Stomach (tissue), 9 donors: Measurements from ENCODE around the gene LRMDA. TPM values are rescaled to one million over a fixed set of nuclear protein-coding genes. Genes with fewer than 3 reads are reported as not detected.

ENCODE experiments used
- DNase-seq, 2 donors: peaks; one replicate each; pipeline versions ENCODE4 v3.0.0 to v3.0.0-alpha.2; 2013 to 2019
- H3K27ac ChIP-seq, 5 donors: fragments of 200-600 bp in 4 of 5; sonication (generic) in 4 of 5; one replicate each; pipeline ENCODE4 v1.5.1; 2013 to 2019; ENCODE audit warnings: mild to moderate bottlenecking in 1 of 5, moderate library complexity in 1 of 5
- H3K27me3 ChIP-seq, 3 donors: fragments of 200-600 bp; sonication (generic); one replicate each; pipeline ENCODE4 v1.5.1; 2017 to 2019; ENCODE audit warnings: mixed run types in 1 of 3
- H3K36me3 ChIP-seq, 4 donors: fragments of 200-600 bp; sonication (generic); 1 replicate in 3 of 4; 2 replicates in 1 of 4; pipeline ENCODE4 v1.5.1; 2016 to 2019
- H3K4me1 ChIP-seq, 4 donors: fragments of 200-600 bp; sonication (generic); one replicate each; pipeline ENCODE4 v1.5.1; 2016 to 2019
- H3K4me3 ChIP-seq, 4 donors: fragments of 200-600 bp; sonication (generic) in 3 of 4; one replicate each; pipeline ENCODE4 v1.5.1; 2016 to 2019; ENCODE audit warnings: mild to moderate bottlenecking in 1 of 4
- H3K9me3 ChIP-seq, 4 donors: fragments of 200-600 bp; sonication (generic); one replicate each; pipeline ENCODE4 v1.5.1; 2016 to 2019
- EP300 ChIP-seq: sonication (generic); formaldehyde crosslinking; IDR thresholded peaks from one replicate; pipeline ENCODE4 v1.6.1; 2017; ENCODE audit warnings: antibody characterized with exemption
- POLR2A ChIP-seq, 4 donors: fragments of 450-650 bp; IDR thresholded peaks; one replicate each; pipeline ENCODE4 v1.6.1; 2016; ENCODE audit warnings: antibody characterized with exemption in 4 of 4, control low read depth in 2 of 4, mild to moderate bottlenecking in 1 of 4, moderate library complexity in 1 of 4
- POLR2AphosphoS5 ChIP-seq, 3 donors: sonication (generic); formaldehyde crosslinking; IDR thresholded peaks; one replicate each; pipeline ENCODE4 v1.6.1; 2016; ENCODE audit warnings: antibody characterized with exemption in 3 of 3
- WGBS, 5 donors: extraction: QIAGEN DNeasy Blood & Tissue Kit in 3 of 5; methylation state at CpG; one replicate each; pipeline versions ENCODE4 v1.1.5 to v1.1.7; 2013 to 2018; 5-methylcytosine and 5-hydroxymethylcytosine counted together
- intact Hi-C: fragments of 100-400 bp; cut with DNase I; formaldehyde crosslinking; loops from one replicate; pipeline ENCODE4 v1.15.1; 2023; ENCODE audit warnings: low total_unique reads
- polyA plus RNA-seq, 3 donors: library from polyadenylated mRNA; stranded (reverse); fragments of 200-250 nt; gene quantifications; one replicate each; pipeline ENCODE4 v1.2.3, GENCODE V29; 2013
- total RNA-seq, 5 donors: library from RNA; depleted of rRNA; stranded (reverse); fragments of >200 nt; gene quantifications; one replicate each; pipeline versions ENCODE4 v1.1.0 to v1.2.3, GENCODE V29; 2014 to 2016
- TF ChIP-seq, protein P1 (sequence below), 7 experiments: fragments of 450-650 bp in 4 of 7; fragments of 200-600 bp in 3 of 7; sonication (generic) in 3 of 7; IDR thresholded peaks; one replicate each; pipeline ENCODE4 v1.5.1; 2016 to 2019; ENCODE audit warnings: antibody characterized with exemption in 7 of 7, control low read depth in 2 of 7, mild to moderate bottlenecking in 1 of 7
- donor health status: healthy with polysubstance abuse.
- donor health status: Bipolar disorder and iron deficiency.
- donor health status: healthy.

Gene LRMDA
- total and polyA plus RNA-seq, 8 donors = 1.3 to 30.2 (median 13.6) TPM; not detected in 1

DNA sequence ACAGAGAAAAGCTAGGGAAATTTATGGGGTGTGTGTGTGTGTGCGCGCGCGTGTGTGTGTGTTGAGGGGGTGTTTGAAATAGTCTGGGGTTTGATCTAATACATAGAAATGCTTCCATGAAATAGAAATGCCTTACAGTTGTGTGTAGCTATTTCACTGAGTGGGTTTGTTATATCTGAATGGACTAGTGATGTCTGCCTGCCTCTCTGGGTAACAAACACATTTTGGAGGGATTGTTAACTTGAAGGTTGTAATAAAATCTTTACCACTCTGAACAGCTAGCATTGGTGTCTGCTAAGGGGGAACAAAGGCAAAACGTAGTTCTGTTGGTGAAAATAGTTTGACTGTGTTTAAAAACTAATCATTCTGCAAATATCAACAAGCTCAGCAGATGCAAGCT, 509.3 kb downstream of the LRMDA start:
- no peaks in the 10 kb centered on the region for H3K4me1 ChIP-seq
- 90 to 93% (median 90%) methylated on average over 5 of the region's 5 CpGs for WGBS, 5 donors
- TF ChIP-seq EP300 (no peak), POLR2A (IDR thresholded peaks at IDR 0.05) (no peak), POLR2AphosphoS5 (IDR thresholded peaks at IDR 0.05) (no peak)
- TF ChIP-seq, protein P1, sequence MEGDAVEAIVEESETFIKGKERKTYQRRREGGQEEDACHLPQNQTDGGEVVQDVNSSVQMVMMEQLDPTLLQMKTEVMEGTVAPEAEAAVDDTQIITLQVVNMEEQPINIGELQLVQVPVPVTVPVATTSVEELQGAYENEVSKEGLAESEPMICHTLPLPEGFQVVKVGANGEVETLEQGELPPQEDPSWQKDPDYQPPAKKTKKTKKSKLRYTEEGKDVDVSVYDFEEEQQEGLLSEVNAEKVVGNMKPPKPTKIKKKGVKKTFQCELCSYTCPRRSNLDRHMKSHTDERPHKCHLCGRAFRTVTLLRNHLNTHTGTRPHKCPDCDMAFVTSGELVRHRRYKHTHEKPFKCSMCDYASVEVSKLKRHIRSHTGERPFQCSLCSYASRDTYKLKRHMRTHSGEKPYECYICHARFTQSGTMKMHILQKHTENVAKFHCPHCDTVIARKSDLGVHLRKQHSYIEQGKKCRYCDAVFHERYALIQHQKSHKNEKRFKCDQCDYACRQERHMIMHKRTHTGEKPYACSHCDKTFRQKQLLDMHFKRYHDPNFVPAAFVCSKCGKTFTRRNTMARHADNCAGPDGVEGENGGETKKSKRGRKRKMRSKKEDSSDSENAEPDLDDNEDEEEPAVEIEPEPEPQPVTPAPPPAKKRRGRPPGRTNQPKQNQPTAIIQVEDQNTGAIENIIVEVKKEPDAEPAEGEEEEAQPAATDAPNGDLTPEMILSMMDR (IDR thresholded peaks at IDR 0.05) = no peak
- DNase-seq = no peak
- no peaks in the 10 kb centered on the region for H3K36me3 ChIP-seq
- peaks cover 0 to 10% (median 0%) of the 10 kb centered on the region in 4 donors for H3K9me3 ChIP-seq
- no peak overlapping the region for H3K4me3 ChIP-seq
- intact Hi-C loops = no loop called here
- no peak overlapping the region for H3K27ac ChIP-seq
- H3K27me3 ChIP-seq = no peaks in the 10 kb centered on the region

DNA sequence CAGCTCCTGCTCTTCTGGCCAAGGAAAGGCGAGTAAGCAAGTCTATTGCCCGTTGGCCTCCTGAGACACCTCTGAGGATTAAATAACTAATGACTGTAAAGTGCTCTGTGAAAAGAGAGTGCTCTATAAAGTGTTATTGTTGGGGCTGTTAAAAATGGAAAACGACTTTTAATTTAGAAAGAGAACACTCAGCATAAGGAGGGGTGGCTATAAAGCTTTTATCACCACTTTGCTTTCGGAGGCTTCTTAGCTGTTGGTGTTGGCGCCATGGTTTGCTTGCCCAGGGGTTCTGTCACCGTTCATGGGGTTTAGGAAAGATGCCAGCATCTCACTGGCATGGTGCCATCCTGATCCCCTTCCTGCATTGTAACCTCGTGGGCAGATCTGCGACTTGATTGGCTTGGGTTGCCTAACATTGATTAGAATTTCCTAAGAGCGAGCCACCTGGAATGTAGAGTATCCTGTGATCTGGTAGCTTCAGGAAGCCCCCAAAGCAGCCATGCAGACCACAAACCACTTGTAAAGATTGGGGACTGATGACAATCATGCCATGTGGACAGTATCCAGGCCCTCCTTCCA, 509.9 kb downstream of the LRMDA start:
- WGBS, 5 donors = 71 to 77% (median 72%) methylated on average over 9 of the region's 9 CpGs
- H3K27me3 ChIP-seq = no peaks in the 10 kb centered on the region
- H3K36me3 ChIP-seq = no peaks in the 10 kb centered on the region
- H3K27ac ChIP-seq = no peak overlapping the region
- peaks cover 0 to 10% (median 0%) of the 10 kb centered on the region in 4 donors for H3K9me3 ChIP-seq
- TF ChIP-seq EP300 = no peak
- no peak for TF ChIP-seq POLR2A (IDR thresholded peaks at IDR 0.05)
- TF ChIP-seq POLR2AphosphoS5 (IDR thresholded peaks at IDR 0.05) = no peak
- TF ChIP-seq, protein P1 (IDR thresholded peaks at IDR 0.05) = no peak
- H3K4me1 ChIP-seq = no peaks in the 10 kb centered on the region
- DNase-seq = no peak
- intact Hi-C loops = no loop called here
- no peak overlapping the region for H3K4me3 ChIP-seq

DNA sequence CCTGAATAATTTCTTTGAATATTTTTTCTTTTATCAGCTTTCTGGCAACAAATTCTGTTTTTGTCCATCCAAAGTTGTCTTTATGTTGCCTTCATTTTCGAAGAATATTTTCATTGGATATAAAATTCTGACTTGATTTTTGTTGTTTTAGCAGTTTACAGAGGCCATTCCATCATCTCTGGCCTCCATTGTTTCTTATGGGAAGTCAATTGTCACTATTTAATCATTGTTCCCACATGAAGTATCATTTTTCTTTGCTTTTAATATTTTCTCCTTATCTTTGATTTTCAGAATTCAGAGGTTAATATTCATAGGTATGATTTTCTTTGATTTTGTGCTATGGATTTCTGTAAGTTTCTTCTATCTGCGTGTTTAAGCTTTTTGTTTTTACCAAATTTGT, 512.6 kb downstream of the LRMDA start:
- 84 to 92% (median 90%) methylated on average over 2 of the region's 2 CpGs for WGBS, 5 donors
- no peak for TF ChIP-seq POLR2AphosphoS5 (IDR thresholded peaks at IDR 0.05)
- TF ChIP-seq, protein P1 (IDR thresholded peaks at IDR 0.05) = no peak
- Histone ChIP-seq H3K36me3 (no peaks in the 10 kb centered on the region), H3K4me3 (no peak overlapping the region), H3K9me3 (peaks cover 0 to 10% (median 0%) of the 10 kb centered on the region in 4 donors), H3K4me1 (no peaks in the 10 kb centered on the region), H3K27me3 (no peaks in the 10 kb centered on the region), H3K27ac (no peak overlapping the region)
- no peak for DNase-seq
- intact Hi-C loops = no loop called here

DNA sequence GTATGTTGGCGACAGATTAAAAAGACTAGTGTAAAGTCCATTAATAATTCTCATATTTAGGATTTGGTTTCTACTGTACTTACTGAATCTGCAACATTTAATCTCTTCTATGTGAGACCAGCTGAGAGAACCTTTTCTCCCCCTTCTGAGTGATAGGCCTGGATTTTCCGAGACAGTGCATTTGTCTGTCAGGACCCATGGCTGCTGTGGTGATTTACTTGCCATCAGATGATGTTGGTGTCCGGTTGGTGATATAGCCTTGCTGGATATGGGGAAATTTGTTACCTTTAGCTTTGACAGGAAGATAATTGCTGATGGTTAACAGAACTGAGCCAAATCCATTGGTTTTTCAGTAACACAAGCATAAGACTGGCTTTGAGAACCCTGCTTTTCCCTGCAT, 517.2 kb downstream of the LRMDA start:
- TF ChIP-seq POLR2AphosphoS5 (IDR thresholded peaks at IDR 0.05) = no peak
- no peak for TF ChIP-seq EP300
- TF ChIP-seq, protein P1 (IDR thresholded peaks at IDR 0.05) = no peak
- TF ChIP-seq POLR2A (IDR thresholded peaks at IDR 0.05) = no peak
- Histone ChIP-seq H3K4me1 (no peaks in the 10 kb centered on the region), H3K27ac (no peak overlapping the region), H3K4me3 (no peak overlapping the region), H3K36me3 (no peaks in the 10 kb centered on the region), H3K9me3 (peaks cover 0 to 10% (median 0%) of the 10 kb centered on the region in 4 donors), H3K27me3 (no peaks in the 10 kb centered on the region)
- intact Hi-C loops = no loop called here
- WGBS, 5 donors = 86 to 96% (median 93%) methylated on average over 3 of the region's 3 CpGs
- DNase-seq = no peak
